Nasal cavity respiratory epithelium epithelial cell of viscerocranial mucosa (primary cell): Measurements from ENCODE around the gene C4orf50. TPM values are rescaled to one million over a fixed set of nuclear protein-coding genes. Genes with fewer than 3 reads are reported as not detected.

Experiments
- total RNA-seq: library from RNA; depleted of rRNA; stranded (reverse); fragments of >200 nt; gene quantifications from 2 replicates; pipeline ENCODE4 v1.2.3, GENCODE V29; 2014

Gene C4orf50
- total RNA-seq, result not detected in 2 replicates

DNA sequence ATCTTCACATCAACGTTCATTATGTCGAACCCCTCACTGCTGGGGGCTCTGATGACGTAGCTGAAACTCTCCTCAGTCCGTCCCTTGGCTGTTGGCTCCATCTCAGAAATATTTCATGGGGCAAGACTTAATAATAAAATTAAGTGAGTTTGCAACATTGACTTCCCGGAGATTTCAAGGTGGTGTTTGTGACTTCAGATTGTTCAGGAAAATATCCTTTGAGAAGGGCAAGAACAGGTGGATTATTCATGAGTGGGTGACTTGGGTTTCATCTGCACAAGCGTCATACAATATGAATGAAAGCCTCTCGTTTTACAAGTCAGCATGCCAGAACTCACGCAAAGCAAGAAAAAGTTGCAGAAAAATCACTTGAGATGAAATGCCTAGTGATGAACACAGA, at the start of gene C4orf50:
Gene C4orf50 (minus strand): TSS at position 101 of the 400 bp plus-strand sequence.

DNA sequence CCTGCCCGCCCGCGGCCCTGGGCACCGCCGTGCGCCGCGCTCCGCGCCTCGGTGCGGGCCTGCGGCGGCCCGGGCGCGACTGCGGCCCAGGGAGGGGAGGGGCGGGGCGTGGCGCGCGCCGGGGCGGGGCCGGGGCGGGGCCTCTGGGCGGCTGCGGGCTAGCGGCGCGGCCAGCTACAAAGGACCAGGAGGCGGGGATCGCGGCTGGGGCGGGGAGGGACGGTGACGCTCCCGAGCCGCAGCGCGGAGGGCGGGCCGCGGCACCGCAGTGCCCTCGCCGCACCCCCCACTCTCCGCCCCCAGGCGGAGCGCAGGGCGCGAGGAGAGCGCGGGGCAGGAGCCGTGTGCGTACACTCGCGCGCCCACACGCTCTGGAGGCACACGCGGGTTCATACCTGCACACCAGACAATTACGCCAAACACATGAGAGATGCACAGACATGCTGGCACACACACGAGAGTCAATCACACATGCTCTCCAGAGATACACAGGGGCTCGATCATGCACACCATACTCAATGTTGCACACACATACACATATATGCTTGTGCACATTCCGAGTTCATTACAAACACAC, 125.1 kb downstream of the C4orf50 start, which contains the start of gene CRMP1:
Gene CRMP1 (minus strand): TSS at position 83 of the 577 bp plus-strand sequence. CDS start 117 bp downstream, outside the sequence.

Other genes with a start within 250 kb of the C4orf50 start
- gene CRMP1, start 125.3 kb downstream of the C4orf50 start, total RNA-seq, result under 0.01 TPM in 1 of 2 replicates, not detected in the other
- not detected in 2 replicates for gene JAKMIP1, start 182.1 kb upstream of the C4orf50 start, total RNA-seq